DLD1 (cell line): ENCODE data around the gene STRBP.
"Not testable (repeated sequence)": the region's sequence is repeated elsewhere in the genome, so short reads cannot be mapped to it uniquely, and the experiment has no call there.

Experiments used
- in situ Hi-C: cut with HindIII; loops from 2 replicates; pipeline ENCODE4 v1.10.0; 2017; ENCODE audit warnings: low sequenced_read_pairs

Gene STRBP

GRCh38 chr9:123283455-123283854, 15.1 kb upstream of the STRBP start:
- in situ Hi-C loops = no loop called here

- in situ Hi-C loops = no loop called here
These were observed 14.6 kb upstream of the STRBP start for GRCh38 chr9:123283048-123283408.

- in situ Hi-C loops = no loop called here
These were observed 14.1 kb upstream of the STRBP start for GRCh38 chr9:123282362-123283047.

GRCh38 chr9:123281659-123282350, 13.4 kb upstream of the STRBP start:
- in situ Hi-C loops = no loop called here

- in situ Hi-C loops = not testable (repeated sequence)
These were observed 10.6 kb upstream of the STRBP start for GRCh38 chr9:123278879-123279493.

GRCh38 chr9:123278361-123278760, 10.0 kb upstream of the STRBP start:
- in situ Hi-C loops = no loop called here

- in situ Hi-C loops = no loop called here
These were observed 8.2 kb upstream of the STRBP start for GRCh38 chr9:123276551-123276950.

GRCh38 chr9:123271133-123271532, 2.7 kb upstream of the STRBP start:
- in situ Hi-C loops = not testable (repeated sequence)

GRCh38 chr9:123269281-123269680, 895 bp upstream of the STRBP start:
- in situ Hi-C loops = no loop called here

GRCh38 chr9:123268199-123268464, 254 bp downstream of the STRBP start:
- in situ Hi-C loops = no loop called here

- in situ Hi-C loops = no loop called here
These were observed 746 bp downstream of the STRBP start for GRCh38 chr9:123267481-123268198.

GRCh38 chr9:123266655-123267399, 1.6 kb downstream of the STRBP start:
- in situ Hi-C loops = no loop called here

GRCh38 chr9:123265833-123266232, 2.6 kb downstream of the STRBP start:
- in situ Hi-C loops = no loop called here

GRCh38 chr9:123263227-123263626, 5.2 kb downstream of the STRBP start:
- in situ Hi-C loops = no loop called here

GRCh38 chr9:123262338-123262737, 6.0 kb downstream of the STRBP start:
- in situ Hi-C loops = no loop called here

- in situ Hi-C loops = no loop called here
These were observed 7.2 kb downstream of the STRBP start for GRCh38 chr9:123261006-123261677.

GRCh38 chr9:123260340-123260739, 8.0 kb downstream of the STRBP start:
- in situ Hi-C loops = no loop called here

GRCh38 chr9:123257276-123257675, 11.1 kb downstream of the STRBP start:
- in situ Hi-C loops = no loop called here

- in situ Hi-C loops = no loop called here
These were observed 12.7 kb downstream of the STRBP start for GRCh38 chr9:123255718-123256117.

- in situ Hi-C loops = no loop called here
These were observed 15.2 kb downstream of the STRBP start for GRCh38 chr9:123253204-123253603.

GRCh38 chr9:123251741-123252140, 16.6 kb downstream of the STRBP start:
- in situ Hi-C loops = no loop called here
